Activated T-cell treated with anti-CD3 and anti-CD28 coated beads, Interleukin-2, amount 50 U/mL, for 24 hours (primary cell): Measurements from ENCODE around the gene KBTBD7.

ENCODE experiments used
- DNase-seq: peaks from one replicate; pipeline ENCODE4 v3.0.0-alpha.2; 2020
- H3K27ac Mint-ChIP-seq: 2 replicates; pipeline ENCODE4 v1.8.0; 2020; ENCODE audit warnings: mild to moderate bottlenecking, mixed read lengths
- H3K27me3 Mint-ChIP-seq: 2 replicates; pipeline ENCODE4 v1.8.0; 2020; ENCODE audit warnings: mixed read lengths
- H3K36me3 Mint-ChIP-seq: 2 replicates; pipeline ENCODE4 v1.8.0; 2020; ENCODE audit warnings: low read depth, mixed read lengths
- H3K4me1 Mint-ChIP-seq: 2 replicates; pipeline ENCODE4 v1.8.0; 2020; ENCODE audit warnings: low read depth, mixed read lengths
- H3K4me3 Mint-ChIP-seq: 2 replicates; pipeline ENCODE4 v1.8.0; 2020; ENCODE audit warnings: mild to moderate bottlenecking, moderate library complexity, mixed read lengths
- H3K9me3 Mint-ChIP-seq: 2 replicates; pipeline ENCODE4 v1.8.0; 2020; ENCODE audit warnings: mixed read lengths

KBTBD7 gene, protein sequence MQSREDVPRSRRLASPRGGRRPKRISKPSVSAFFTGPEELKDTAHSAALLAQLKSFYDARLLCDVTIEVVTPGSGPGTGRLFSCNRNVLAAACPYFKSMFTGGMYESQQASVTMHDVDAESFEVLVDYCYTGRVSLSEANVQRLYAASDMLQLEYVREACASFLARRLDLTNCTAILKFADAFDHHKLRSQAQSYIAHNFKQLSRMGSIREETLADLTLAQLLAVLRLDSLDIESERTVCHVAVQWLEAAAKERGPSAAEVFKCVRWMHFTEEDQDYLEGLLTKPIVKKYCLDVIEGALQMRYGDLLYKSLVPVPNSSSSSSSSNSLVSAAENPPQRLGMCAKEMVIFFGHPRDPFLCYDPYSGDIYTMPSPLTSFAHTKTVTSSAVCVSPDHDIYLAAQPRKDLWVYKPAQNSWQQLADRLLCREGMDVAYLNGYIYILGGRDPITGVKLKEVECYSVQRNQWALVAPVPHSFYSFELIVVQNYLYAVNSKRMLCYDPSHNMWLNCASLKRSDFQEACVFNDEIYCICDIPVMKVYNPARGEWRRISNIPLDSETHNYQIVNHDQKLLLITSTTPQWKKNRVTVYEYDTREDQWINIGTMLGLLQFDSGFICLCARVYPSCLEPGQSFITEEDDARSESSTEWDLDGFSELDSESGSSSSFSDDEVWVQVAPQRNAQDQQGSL

DNA sequence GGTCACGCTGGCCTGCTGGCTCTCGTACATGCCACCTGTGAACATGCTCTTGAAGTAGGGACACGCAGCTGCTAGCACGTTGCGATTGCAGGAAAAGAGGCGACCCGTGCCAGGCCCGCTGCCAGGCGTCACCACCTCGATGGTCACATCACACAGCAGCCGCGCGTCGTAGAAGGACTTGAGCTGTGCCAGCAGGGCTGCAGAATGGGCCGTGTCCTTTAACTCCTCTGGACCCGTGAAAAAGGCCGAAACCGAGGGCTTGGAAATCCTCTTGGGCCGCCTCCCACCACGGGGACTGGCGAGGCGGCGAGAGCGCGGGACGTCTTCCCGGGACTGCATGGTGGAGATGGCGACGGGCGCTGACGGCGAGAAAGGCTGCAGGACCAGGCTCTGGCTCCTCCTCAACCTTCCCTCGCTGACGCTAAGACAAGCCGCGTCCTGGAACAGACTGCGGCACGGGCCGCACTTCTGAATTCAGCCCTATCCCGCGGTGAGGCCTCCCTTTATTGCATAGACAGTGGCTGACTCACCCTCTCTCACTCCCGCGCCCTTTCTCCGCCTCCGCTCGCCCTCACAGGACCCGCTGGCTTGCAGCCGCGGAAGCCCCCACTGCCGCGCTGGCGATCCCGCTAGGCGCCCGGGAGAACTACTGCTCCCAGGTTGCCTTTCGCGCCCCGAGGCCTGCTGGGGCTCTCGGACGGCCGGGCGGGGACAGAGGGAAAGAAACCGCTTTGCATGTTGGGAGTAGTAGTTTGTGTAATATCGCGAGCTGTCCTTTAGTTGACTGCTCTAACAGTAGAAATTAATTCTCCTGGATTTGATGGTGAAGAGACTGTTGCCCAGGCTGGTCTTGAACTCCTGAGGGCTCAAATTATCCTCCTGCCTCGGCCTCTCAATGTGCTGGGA is at the start of gene KBTBD7:
Gene KBTBD7 (minus strand): TSS at position 651 of the 906 bp plus-strand sequence. CDS start 312 bp downstream, at position 339.
- peak; percentile 96 for DNase-seq
- Mint-ChIP-seq H3K4me3 (peak within 1 kb of the TSS; percentile 84), H3K27ac (peak within 1 kb of the TSS; percentile 95), H3K27me3 (no peaks in the 10 kb centered on the region), H3K36me3 (peaks cover 29% of the 10 kb centered on the region), H3K4me1 (peaks cover 46% of the 10 kb centered on the region), H3K9me3 (no peaks in the 10 kb centered on the region)

DNA sequence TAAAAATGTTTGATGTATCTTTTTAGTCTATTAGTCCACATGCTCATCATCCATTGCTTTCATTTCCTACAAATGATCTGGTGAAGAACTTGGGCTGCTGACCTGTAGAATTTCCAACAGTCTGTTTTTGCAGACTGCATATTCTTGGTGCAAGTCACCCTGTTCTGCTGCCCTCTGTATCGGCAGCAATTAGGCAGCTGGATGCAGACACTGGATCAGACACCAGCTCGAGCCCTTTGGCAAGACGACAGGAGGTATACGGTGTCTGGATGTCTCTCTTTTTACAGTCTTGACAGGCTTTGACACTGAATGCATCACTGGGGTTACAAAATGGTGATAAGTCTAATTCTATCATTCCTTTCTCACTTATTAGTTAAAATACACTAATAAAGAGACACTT is 47.3 kb upstream of the KBTBD7 start:
- no peak for DNase-seq
- Mint-ChIP-seq H3K4me3 (no peak overlapping the region), H3K9me3 (no peaks in the 10 kb centered on the region), H3K36me3 (peaks cover 52% of the 10 kb centered on the region), H3K27ac (no peak overlapping the region), H3K27me3 (no peaks in the 10 kb centered on the region), H3K4me1 (no peaks in the 10 kb centered on the region)

DNA sequence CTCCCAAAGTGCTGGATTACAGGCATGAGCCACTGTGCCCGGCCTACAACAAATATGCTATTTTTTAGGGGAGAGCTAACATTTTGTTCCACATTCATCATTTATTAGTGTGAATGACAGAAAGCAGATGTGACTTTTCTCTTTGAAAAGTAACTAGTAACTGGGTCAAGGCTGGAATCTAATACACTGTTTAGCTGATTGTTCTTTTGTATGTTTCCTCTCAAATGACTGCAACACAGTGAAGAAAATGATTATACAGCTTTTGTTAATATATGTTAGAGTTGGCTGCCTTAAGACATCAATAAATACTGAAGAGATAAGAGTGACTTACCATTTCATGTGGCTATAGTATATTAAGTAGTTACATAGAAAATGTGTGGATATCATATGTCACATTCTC is 42.0 kb upstream of the KBTBD7 start:
- H3K4me3 Mint-ChIP-seq, result no peak overlapping the region
- no peaks in the 10 kb centered on the region for H3K9me3 Mint-ChIP-seq
- no peaks in the 10 kb centered on the region for H3K27me3 Mint-ChIP-seq
- H3K4me1 Mint-ChIP-seq, result no peaks in the 10 kb centered on the region
- peaks cover 72% of the 10 kb centered on the region for H3K36me3 Mint-ChIP-seq
- no peak for DNase-seq
- H3K27ac Mint-ChIP-seq, result no peak overlapping the region

DNA sequence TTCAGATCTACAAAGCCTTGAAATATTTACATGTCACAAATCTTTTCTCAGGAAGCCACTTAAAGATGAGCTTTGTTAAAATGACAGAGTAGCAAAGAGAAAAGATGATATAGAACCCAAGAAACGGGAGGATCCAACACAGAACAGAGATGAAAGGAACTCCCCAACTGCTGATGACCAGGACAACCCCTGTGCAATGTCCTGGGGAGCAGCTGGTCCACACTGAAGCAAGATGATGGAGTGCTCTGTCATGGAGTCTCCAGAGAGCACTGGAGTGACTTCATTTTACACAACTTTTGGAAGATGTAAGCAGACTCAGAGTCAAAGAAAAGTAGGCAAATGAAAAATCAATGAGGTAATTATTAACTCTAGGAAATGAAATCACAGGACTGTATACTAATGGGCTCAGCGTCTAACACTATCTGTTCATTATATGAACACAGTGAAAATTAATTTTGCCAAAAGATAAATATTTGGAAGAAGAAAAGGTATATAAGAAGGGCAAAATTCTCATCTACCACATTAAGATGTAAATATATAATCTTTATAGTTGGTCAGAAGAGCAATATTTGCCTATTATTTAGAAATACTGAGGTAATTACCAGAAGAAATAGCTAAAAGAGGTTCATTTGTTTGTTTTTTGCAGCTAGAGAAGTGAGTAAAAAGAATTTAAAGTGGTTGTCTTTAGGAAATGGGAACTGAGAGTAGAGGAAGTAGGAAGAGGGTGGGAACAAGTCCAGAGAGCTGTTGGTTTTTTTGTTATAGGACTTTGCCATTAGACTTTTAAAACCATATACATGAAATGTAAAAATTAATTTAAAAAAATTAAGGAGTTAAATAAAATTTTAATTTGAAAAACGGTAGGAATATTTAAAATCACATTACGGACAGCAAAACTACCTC is 38.5 kb upstream of the KBTBD7 start:
- Mint-ChIP-seq H3K4me3 (no peak overlapping the region), H3K36me3 (peaks cover 72% of the 10 kb centered on the region), H3K27me3 (no peaks in the 10 kb centered on the region), H3K9me3 (no peaks in the 10 kb centered on the region), H3K4me1 (no peaks in the 10 kb centered on the region), H3K27ac (no peak overlapping the region)
- DNase-seq, result no peak

DNA sequence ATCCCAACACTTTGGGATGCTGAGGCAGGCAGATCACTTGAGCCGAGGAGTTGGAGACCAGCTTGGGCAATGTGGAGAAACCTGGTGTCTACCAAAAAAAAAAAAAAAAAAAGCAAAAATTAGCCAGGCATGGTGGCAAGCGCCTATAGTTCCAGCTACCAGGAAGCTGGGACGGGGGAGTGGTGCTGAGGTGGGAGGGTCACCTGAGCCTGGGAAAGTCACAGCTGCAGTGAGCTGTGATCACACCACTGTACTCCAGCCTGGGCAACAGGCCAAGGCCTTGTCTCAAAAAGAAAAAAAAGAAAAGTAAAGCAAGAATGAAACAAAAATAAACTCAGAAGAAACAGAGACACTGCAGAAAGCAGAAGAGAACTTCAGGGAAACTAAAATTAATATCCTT is 37.4 kb upstream of the KBTBD7 start:
- Mint-ChIP-seq H3K4me3 (no peak overlapping the region), H3K9me3 (no peaks in the 10 kb centered on the region), H3K27ac (no peak overlapping the region), H3K27me3 (no peaks in the 10 kb centered on the region), H3K36me3 (peaks cover 78% of the 10 kb centered on the region), H3K4me1 (no peaks in the 10 kb centered on the region)
- DNase-seq, result no peak

DNA sequence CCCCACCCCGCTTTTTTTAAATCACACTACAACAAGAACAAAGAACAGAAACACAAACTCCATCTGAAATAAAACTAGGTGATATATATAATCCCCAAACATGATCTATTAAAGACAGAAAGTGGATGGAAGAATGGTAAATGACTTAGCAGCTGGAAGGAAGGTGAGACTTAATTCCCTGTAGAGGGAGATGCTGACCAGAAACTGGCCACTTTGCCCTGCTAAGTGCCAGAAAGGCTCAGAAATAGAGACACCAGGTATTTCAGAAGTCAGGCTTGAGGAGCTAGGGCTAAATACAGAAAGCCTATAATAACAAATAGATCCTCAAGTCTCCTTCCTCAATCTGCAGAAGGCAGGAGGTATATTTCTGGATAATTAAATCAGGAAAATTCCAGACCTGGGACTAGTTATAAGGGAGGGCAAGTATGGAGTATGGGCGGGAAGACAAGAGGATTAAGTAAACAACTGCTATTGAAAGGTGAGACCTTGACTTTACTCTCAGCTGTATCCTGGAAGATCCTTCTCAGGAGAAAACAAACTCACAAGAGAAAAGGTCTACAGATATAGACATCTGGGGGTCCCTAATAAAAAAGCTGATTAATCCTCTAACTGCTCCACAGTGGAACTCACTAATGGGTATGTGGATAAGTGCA is 36.8 kb upstream of the KBTBD7 start:
- Mint-ChIP-seq H3K36me3 (peaks cover 78% of the 10 kb centered on the region), H3K4me3 (no peak overlapping the region), H3K4me1 (no peaks in the 10 kb centered on the region), H3K9me3 (no peaks in the 10 kb centered on the region), H3K27ac (no peak overlapping the region), H3K27me3 (no peaks in the 10 kb centered on the region)
- no peak for DNase-seq

DNA sequence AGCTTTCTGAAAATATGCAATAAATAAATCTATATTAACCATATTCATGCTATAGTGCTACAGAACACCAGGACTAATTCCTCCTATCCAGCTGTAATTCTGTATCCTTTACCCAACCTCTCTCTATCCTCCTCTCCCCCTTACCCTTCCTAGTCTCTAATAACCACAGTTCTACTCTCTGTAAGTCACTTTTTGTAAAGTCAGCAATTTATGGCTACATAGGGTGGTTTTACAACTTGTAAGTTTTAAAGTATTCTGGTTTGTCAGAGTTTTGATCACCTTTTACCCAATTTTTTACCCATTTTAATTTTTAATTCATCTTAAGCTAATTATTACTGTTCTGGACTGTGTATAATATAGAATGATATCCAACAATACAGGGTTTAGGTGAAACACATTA is 35.0 kb upstream of the KBTBD7 start:
- no peaks in the 10 kb centered on the region for H3K4me1 Mint-ChIP-seq
- no peak overlapping the region for H3K4me3 Mint-ChIP-seq
- no peaks in the 10 kb centered on the region for H3K9me3 Mint-ChIP-seq
- H3K27ac Mint-ChIP-seq, result no peak overlapping the region
- DNase-seq, result no peak
- H3K27me3 Mint-ChIP-seq, result no peaks in the 10 kb centered on the region
- peaks cover 77% of the 10 kb centered on the region for H3K36me3 Mint-ChIP-seq

DNA sequence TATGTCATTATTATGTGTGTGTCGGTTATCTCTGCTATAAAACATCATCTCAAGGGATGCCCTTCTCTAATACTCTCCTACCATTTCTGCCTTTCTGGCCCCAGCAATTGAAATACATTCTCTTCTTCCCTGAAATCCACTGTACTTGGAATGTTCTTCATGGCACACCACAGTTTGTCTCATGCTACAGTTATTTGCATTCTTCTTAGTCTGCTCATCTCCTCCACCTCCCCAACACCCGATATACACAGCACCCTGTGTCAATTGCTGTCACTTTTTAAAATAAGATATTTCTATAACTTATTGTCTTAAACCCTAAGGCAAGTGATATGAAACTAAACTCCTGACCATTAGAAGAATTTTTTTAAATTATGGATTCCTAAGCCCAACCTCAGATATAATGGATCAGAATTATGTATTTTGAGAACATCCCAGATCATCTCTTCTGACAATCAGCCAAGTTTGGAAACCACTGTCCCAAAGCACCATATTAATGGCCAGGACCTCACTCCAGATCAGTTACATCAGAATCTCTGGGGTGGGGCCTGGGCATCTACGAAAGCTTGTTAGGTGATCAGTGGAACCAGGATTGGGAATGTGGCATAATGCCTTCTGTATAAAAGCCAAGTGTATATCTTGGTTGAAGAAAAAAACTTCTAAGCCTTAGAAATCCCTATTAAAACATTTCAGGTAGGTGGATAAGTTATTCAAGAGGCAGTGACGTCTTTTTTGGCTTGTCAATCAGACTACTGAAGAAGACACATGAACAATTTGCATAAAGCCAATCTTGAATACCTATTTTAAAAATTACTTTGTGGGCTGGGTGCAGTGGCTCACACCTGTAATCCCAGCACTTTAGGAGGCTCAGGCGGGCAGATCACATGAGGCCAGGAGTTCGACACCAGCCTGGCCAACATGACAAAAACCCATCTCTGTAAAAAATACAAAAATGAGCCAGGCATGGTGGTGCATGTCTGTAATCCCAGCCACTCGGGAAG is 30.0 kb upstream of the KBTBD7 start:
- no peak for DNase-seq
- Mint-ChIP-seq H3K36me3 (peaks cover 69% of the 10 kb centered on the region), H3K27ac (no peak overlapping the region), H3K4me3 (no peak overlapping the region), H3K9me3 (no peaks in the 10 kb centered on the region), H3K27me3 (no peaks in the 10 kb centered on the region), H3K4me1 (no peaks in the 10 kb centered on the region)

DNA sequence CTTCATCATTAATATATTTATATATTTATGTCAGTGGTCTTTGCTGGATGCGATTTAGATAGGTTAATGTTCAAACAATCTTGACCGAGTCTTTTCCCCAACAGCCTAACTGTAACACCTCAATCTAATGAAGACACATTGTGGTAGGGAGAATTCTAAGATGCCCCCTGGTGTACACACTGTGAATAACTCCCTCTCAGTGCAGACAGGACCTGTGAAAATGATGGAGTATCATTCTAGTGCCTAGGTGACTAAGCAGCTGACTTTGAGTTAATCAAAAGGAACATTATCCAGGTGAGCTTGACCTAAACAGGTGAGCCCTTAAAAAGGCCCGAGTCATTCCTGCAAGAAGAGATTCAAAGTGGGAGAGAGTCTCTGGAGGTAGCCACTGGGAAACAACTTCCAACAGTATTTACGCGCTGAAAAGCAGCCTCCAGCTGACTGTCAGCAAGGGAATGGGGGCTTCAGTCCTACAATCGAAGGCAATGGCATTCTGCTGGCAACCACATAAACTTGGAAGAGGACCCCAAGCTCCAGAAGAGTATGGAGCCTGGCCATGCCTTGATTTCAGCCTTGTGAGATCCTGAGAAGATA is 28.0 kb upstream of the KBTBD7 start:
- peak; percentile 50 for DNase-seq
- no peaks in the 10 kb centered on the region for H3K9me3 Mint-ChIP-seq
- H3K4me1 Mint-ChIP-seq, result no peaks in the 10 kb centered on the region
- no peaks in the 10 kb centered on the region for H3K27me3 Mint-ChIP-seq
- no peak overlapping the region for H3K4me3 Mint-ChIP-seq
- no peak overlapping the region for H3K27ac Mint-ChIP-seq
- peaks cover 66% of the 10 kb centered on the region for H3K36me3 Mint-ChIP-seq

DNA sequence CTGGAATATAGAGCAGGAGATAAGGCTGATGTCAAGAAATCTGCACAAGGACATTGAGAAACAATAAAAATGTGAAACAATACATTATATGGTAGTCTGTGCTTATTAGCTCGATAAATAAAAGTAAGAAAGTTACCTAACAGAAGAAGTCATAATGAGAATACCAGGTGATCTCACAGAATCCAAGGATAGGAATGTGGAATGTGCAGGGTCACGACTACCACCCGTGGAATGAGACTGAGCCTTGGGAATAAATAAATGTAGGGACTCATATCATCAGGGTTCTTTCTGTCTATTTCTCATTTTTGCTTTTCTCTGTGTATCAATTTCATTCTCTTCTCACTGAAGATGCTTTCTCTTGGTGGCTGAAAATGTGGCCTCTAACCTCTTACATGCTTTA is 26.0 kb upstream of the KBTBD7 start:
- no peak overlapping the region for H3K4me3 Mint-ChIP-seq
- peaks cover 59% of the 10 kb centered on the region for H3K36me3 Mint-ChIP-seq
- H3K27me3 Mint-ChIP-seq, result no peaks in the 10 kb centered on the region
- H3K27ac Mint-ChIP-seq, result no peak overlapping the region
- H3K4me1 Mint-ChIP-seq, result no peaks in the 10 kb centered on the region
- no peaks in the 10 kb centered on the region for H3K9me3 Mint-ChIP-seq
- no peak for DNase-seq

DNA sequence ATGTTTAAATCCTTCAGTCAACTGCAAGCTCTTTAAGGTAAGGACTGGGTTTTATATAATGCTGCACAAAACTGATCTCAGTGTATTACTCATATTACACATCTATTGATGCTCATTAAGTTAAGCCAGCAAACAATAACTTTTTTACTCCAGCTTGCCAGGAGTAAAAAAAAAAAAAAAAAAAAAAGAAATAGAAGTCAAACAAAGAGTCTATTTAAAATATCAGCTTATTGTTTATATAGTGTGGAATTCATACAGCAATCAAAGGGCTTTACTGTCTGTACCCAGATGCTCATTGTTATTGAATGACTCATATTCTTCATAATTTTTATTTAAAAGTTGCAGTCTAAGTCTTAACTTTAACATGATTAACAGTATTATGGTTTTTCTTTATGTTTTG is 21.8 kb upstream of the KBTBD7 start:
- Mint-ChIP-seq H3K9me3 (peaks cover 2% of the 10 kb centered on the region), H3K27ac (no peak overlapping the region), H3K36me3 (peaks cover 46% of the 10 kb centered on the region), H3K4me1 (no peaks in the 10 kb centered on the region), H3K4me3 (no peak overlapping the region), H3K27me3 (no peaks in the 10 kb centered on the region)
- no peak for DNase-seq

DNA sequence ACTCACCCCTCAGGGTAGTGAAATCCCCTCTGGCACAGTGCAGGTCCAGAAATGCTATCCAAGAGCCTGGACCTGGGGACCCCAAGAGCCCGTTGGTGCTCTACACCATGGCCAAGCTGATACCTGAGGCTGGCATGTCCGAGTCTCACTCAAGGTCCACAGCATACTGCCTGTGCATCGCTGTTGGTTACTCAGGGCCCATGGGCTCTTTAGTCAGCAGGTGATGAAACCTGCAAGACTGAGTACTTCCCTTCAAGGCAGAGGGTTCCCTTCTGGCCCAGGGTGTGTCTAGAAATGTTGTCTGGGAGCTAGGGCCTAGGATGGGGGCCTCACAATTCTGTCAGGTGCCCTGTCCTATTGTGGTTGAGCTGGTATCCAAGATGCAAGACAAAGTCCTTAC is 19.6 kb upstream of the KBTBD7 start:
- H3K27ac Mint-ChIP-seq, result no peak overlapping the region
- DNase-seq, result no peak
- no peaks in the 10 kb centered on the region for H3K27me3 Mint-ChIP-seq
- H3K4me3 Mint-ChIP-seq, result no peak overlapping the region
- peaks cover 15% of the 10 kb centered on the region for H3K9me3 Mint-ChIP-seq
- no peaks in the 10 kb centered on the region for H3K4me1 Mint-ChIP-seq
- H3K36me3 Mint-ChIP-seq, result peaks cover 31% of the 10 kb centered on the region
